HG03558 (cell line): ENCODE data around the gene FPR3.

ENCODE experiments used
- ATAC-seq: cut with Tn5 transposase; IDR thresholded peaks from one replicate; pipeline ENCODE4 v1.9.1; 2021; ENCODE audit warnings: moderate number of reproducible peaks; ENCODE audit not compliant: unreplicated experiment; ENCODE audit errors: extremely low read depth

Gene FPR3

GRCh38 chr19:51781999-51782398, 13.0 kb upstream of the FPR3 start:
- no peak for ATAC-seq

- ATAC-seq = no peak
These were observed 11.6 kb upstream of the FPR3 start for GRCh38 chr19:51783372-51783771.

GRCh38 chr19:51784109-51784785, 10.7 kb upstream of the FPR3 start:
- no peak for ATAC-seq

- ATAC-seq = no peak
These were observed 9.9 kb upstream of the FPR3 start for GRCh38 chr19:51784922-51785690.

GRCh38 chr19:51786646-51787494, 8.1 kb upstream of the FPR3 start:
- ATAC-seq = no peak

- no peak for ATAC-seq
These were observed 6.9 kb upstream of the FPR3 start for GRCh38 chr19:51788029-51788428.

- ATAC-seq = no peak
These were observed 5.7 kb upstream of the FPR3 start for GRCh38 chr19:51789061-51789795.

GRCh38 chr19:51792932-51793331, 2.0 kb upstream of the FPR3 start:
- no peak for ATAC-seq

GRCh38 chr19:51793994-51794393, 963 bp upstream of the FPR3 start:
- no peak for ATAC-seq

GRCh38 chr19:51796195-51796679, 1.3 kb downstream of the FPR3 start:
- no peak for ATAC-seq

GRCh38 chr19:51797480-51797879, 2.5 kb downstream of the FPR3 start:
- no peak for ATAC-seq

- ATAC-seq = no peak
These were observed 3.1 kb downstream of the FPR3 start for GRCh38 chr19:51798062-51798461.

- no peak for ATAC-seq
These were observed 4.2 kb downstream of the FPR3 start for GRCh38 chr19:51799034-51799773.

- ATAC-seq = no peak
These were observed 5.0 kb downstream of the FPR3 start for GRCh38 chr19:51799774-51800472.

- no peak for ATAC-seq
These were observed 5.7 kb downstream of the FPR3 start for GRCh38 chr19:51800473-51801244.

- no peak for ATAC-seq
These were observed 7.8 kb downstream of the FPR3 start for GRCh38 chr19:51802775-51803174.

- ATAC-seq = no peak
These were observed 8.6 kb downstream of the FPR3 start for GRCh38 chr19:51803519-51803918.

GRCh38 chr19:51803967-51804366, 9.0 kb downstream of the FPR3 start:
- ATAC-seq = no peak
